SK-N-SH (cell line): ENCODE data around the gene CRELD2. TPM values are rescaled to one million over a fixed set of nuclear protein-coding genes. Genes with fewer than 3 reads are reported as not detected.

Source experiments
- CTCF ChIA-PET: fragments of 300-600, 350-600 bp; formaldehyde crosslinking; extraction: SDS; loops from one replicate; lab custom pipeline; 2021; lab: Yijun Ruan, JAX
- POLR2A ChIA-PET: fragments of 350-600 bp; sonication (Branson Sonifier 250); formaldehyde crosslinking; extraction: SDS; loops from one replicate; lab custom pipeline; 2020; ENCODE audit warnings: antibody characterized with exemption, inconsistent platforms; lab: Yijun Ruan, JAX
- DNase-seq: peaks from one replicate; pipeline ENCODE4 v3.0.0; 2012
- H2AFZ ChIP-seq: fragments of 200-600 bp; sonication (generic); 2 replicates; pipeline ENCODE4 v1.8.1; 2016; ENCODE audit warnings: antibody characterized with exemption, mild to moderate bottlenecking, low read depth
- H3F3A ChIP-seq: fragments of 200-600 bp; sonication (generic); replicated peaks from 2 replicates; pipeline ENCODE3; 2016; ENCODE audit warnings: antibody characterized with exemption, mild to moderate bottlenecking; ENCODE audit not compliant: insufficient read depth
- H3K27ac ChIP-seq, 2 experiments: fragments of 200-500 bp in 1 of 2; fragments of 200-600 bp in 1 of 2; sonication (Bioruptor generic) in 1 of 2; sonication (generic), shearing (Covaris generic) in 1 of 2; 2 replicates each; pipeline versions ENCODE4 v1.5.1 to v1.6.1; 2014 to 2016; ENCODE audit warnings: low read depth in 2 of 2, inconsistent platforms in 1 of 2, low read length in 1 of 2, mild to moderate bottlenecking in 1 of 2, mixed read lengths in 1 of 2
- H3K27me3 ChIP-seq: fragments of 200-600 bp; sonication (generic), shearing (Covaris generic); 2 replicates; pipeline ENCODE4 v1.6.1; 2016; ENCODE audit warnings: mixed run types; ENCODE audit not compliant: insufficient read depth
- H3K36me3 ChIP-seq, 2 experiments: fragments of 200-500 bp in 1 of 2; fragments of 200-600 bp in 1 of 2; sonication (Bioruptor generic) in 1 of 2; sonication (generic) in 1 of 2; replicated peaks in 1 of 2; 2 replicates each; pipeline versions ENCODE3 to v1.5.1; 2014 to 2016; ENCODE audit warnings: low read length in 1 of 2, mild to moderate bottlenecking in 1 of 2; ENCODE audit not compliant: insufficient read depth in 2 of 2, control insufficient read depth in 1 of 2
- H3K4me1 ChIP-seq, 2 experiments: fragments of 200-500 bp in 1 of 2; fragments of 200-600 bp in 1 of 2; sonication (Bioruptor generic) in 1 of 2; sonication (generic), shearing (Covaris generic) in 1 of 2; 2 replicates each; pipeline versions ENCODE4 v1.5.1 to v1.6.1; 2014 to 2016; ENCODE audit warnings: low read depth in 1 of 2, low read length in 1 of 2, mixed run types in 1 of 2; ENCODE audit not compliant: insufficient read depth in 2 of 2, control insufficient read depth in 1 of 2
- H3K4me2 ChIP-seq: fragments of 200-600 bp; sonication (generic), shearing (Covaris generic); 2 replicates; pipeline ENCODE4 v1.6.1; 2017; ENCODE audit warnings: mixed run types
- H3K4me3 ChIP-seq, 2 experiments: fragments of 200-500 bp in 1 of 2; fragments of 200-600 bp in 1 of 2; sonication (Bioruptor generic) in 1 of 2; sonication (generic), shearing (Covaris generic) in 1 of 2; 2 replicates each; pipeline versions ENCODE4 v1.5.1 to v1.8.1; 2014 to 2016; ENCODE audit warnings: low read depth in 2 of 2, inconsistent platforms in 1 of 2, low read length in 1 of 2, mild to moderate bottlenecking in 1 of 2, mixed read lengths in 1 of 2, moderate library complexity in 1 of 2
- H3K79me2 ChIP-seq: fragments of 200-600 bp; sonication (generic); 2 replicates; pipeline ENCODE4 v1.8.1; 2017; ENCODE audit warnings: mild to moderate bottlenecking; ENCODE audit not compliant: insufficient read depth
- H3K9ac ChIP-seq: fragments of 200-600 bp; sonication (generic); 2 replicates; pipeline ENCODE4 v1.6.1; 2017; ENCODE audit warnings: mixed run types
- H3K9me2 ChIP-seq: fragments of 200-600 bp; sonication (generic); 2 replicates; pipeline ENCODE4 v1.6.1; 2017; ENCODE audit warnings: mixed run types
- H3K9me3 ChIP-seq: fragments of 200-600 bp; sonication (generic); 2 replicates; pipeline ENCODE4 v1.6.1; 2017; ENCODE audit warnings: mixed run types, mild to moderate bottlenecking, moderate library complexity
- H4K20me1 ChIP-seq: fragments of 200-600 bp; sonication (generic); 2 replicates; pipeline ENCODE4 v1.6.1; 2017; ENCODE audit warnings: mild to moderate bottlenecking, mixed run types; ENCODE audit not compliant: insufficient read depth
- CHD2 ChIP-seq: fragments of 150-350 bp; IDR thresholded peaks from 2 replicates; pipeline ENCODE4 v1.6.1; 2018; ENCODE audit warnings: low read length; ENCODE audit not compliant: partially characterized antibody
- FOXJ3 ChIP-seq: sonication (generic); formaldehyde crosslinking; IDR thresholded peaks from 2 replicates; pipeline ENCODE4 v1.5.1; 2020; ENCODE audit warnings: mild to moderate bottlenecking, missing genetic modification reagents
- GABPA ChIP-seq: IDR thresholded peaks from 2 replicates; pipeline ENCODE4 v1.4.0; 2012; ENCODE audit warnings: low read depth, mild to moderate bottlenecking
- GATA2 ChIP-seq: sonication (generic); formaldehyde crosslinking; IDR thresholded peaks from 2 replicates; pipeline ENCODE4 v1.5.0; 2020; ENCODE audit warnings: mild to moderate bottlenecking, missing genetic modification reagents
- JUND ChIP-seq: IDR thresholded peaks from 2 replicates; pipeline ENCODE4 v1.4.0; 2012
- MEF2A ChIP-seq: IDR thresholded peaks from 2 replicates; pipeline ENCODE4 v1.4.0; 2012; ENCODE audit warnings: low read depth, borderline replicate concordance
- MXI1 ChIP-seq: IDR thresholded peaks from 2 replicates; pipeline ENCODE4 v1.6.1; 2012; ENCODE audit warnings: mild to moderate bottlenecking, low read depth, low read length, improper control_type of control experiment
- NFIC ChIP-seq: IDR thresholded peaks from 2 replicates; pipeline ENCODE4 v1.4.0; 2012; ENCODE audit warnings: borderline replicate concordance
- NRF1 ChIP-seq: IDR thresholded peaks from 2 replicates; pipeline ENCODE4 v1.6.1; 2012; ENCODE audit warnings: low read depth, mild to moderate bottlenecking, low read length
- PBX3 ChIP-seq: IDR thresholded peaks from 2 replicates; pipeline ENCODE4; 2012
- REST ChIP-seq: IDR thresholded peaks from 2 replicates; pipeline ENCODE4 v1.6.1; 2012; ENCODE audit warnings: mild to moderate bottlenecking, low read depth, low read length, moderate library complexity
- RXRA ChIP-seq: IDR thresholded peaks from 2 replicates; pipeline ENCODE4 v1.4.0; 2012; ENCODE audit warnings: low read depth, mild to moderate bottlenecking, borderline replicate concordance
- YY1 ChIP-seq: IDR thresholded peaks from 2 replicates; pipeline ENCODE4 v1.4.0; 2012; ENCODE audit warnings: low read depth, mild to moderate bottlenecking
- WGBS: methylation state at CpG from one replicate; pipeline ENCODE4 v1.1.6; 2017; ENCODE audit warnings: low lambda C conversion rate; 5-methylcytosine and 5-hydroxymethylcytosine counted together
- polyA plus RNA-seq, 3 experiments: library from polyadenylated mRNA; depleted of rRNA; stranded (reverse); fragments of >200 nt; gene quantifications; 2 replicates each; pipeline ENCODE4 v1.2.3, GENCODE V29; 2012
- TF ChIP-seq, protein P1 (sequence below): fragments of 150-350 bp; IDR thresholded peaks from 2 replicates; pipeline ENCODE4 v1.6.1; 2016; ENCODE audit warnings: mild to moderate bottlenecking, low read depth, low read length
- TF ChIP-seq, protein P2 (sequence below): fragments of 200-600 bp; sonication (generic); IDR thresholded peaks from 2 replicates; pipeline ENCODE4 v1.6.1; 2017; ENCODE audit warnings: antibody characterized with exemption, mild to moderate bottlenecking, moderate library complexity
- TF ChIP-seq, protein P3 (sequence below): fragments of 150-350 bp; IDR thresholded peaks from 2 replicates; pipeline ENCODE4 v1.6.1; 2017; ENCODE audit warnings: antibody characterized with exemption, low read length, low read depth, borderline replicate concordance

CRELD2 gene
- polyA plus RNA-seq, 1 of the 3 experiments (the other 2 are of a cell fraction), result 113 TPM

- no peak overlapping the region for H3K4me3 ChIP-seq
- no peak overlapping the region for H3K27ac ChIP-seq
- ChIA-PET POLR2A (no interaction called here), CTCF (no interaction called here)
- peaks cover 7% of the 10 kb centered on the region for H4K20me1 ChIP-seq
- no peak for DNase-seq
- WGBS, result 85% methylated on average over 14 of the region's 20 CpGs
- no peak overlapping the region for H3K9ac ChIP-seq
- H3K4me2 ChIP-seq, result no peak overlapping the region
- H3K9me3 ChIP-seq, result no peaks in the 10 kb centered on the region
- no peaks in the 10 kb centered on the region for H3F3A ChIP-seq
- H3K36me3 ChIP-seq, result no peaks in the 10 kb centered on the region
- no peaks in the 10 kb centered on the region for H3K9me2 ChIP-seq
- peaks cover 13 to 53% of the 10 kb centered on the region in 2 experiments; a peak in 3 of 4 replicates for H3K4me1 ChIP-seq
- H3K27me3 ChIP-seq, result no peaks in the 10 kb centered on the region
- H2AFZ ChIP-seq, result no peak overlapping the region
- TF ChIP-seq, protein P1, sequence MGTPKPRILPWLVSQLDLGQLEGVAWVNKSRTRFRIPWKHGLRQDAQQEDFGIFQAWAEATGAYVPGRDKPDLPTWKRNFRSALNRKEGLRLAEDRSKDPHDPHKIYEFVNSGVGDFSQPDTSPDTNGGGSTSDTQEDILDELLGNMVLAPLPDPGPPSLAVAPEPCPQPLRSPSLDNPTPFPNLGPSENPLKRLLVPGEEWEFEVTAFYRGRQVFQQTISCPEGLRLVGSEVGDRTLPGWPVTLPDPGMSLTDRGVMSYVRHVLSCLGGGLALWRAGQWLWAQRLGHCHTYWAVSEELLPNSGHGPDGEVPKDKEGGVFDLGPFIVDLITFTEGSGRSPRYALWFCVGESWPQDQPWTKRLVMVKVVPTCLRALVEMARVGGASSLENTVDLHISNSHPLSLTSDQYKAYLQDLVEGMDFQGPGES, result no peak
- TF ChIP-seq, protein P2, sequence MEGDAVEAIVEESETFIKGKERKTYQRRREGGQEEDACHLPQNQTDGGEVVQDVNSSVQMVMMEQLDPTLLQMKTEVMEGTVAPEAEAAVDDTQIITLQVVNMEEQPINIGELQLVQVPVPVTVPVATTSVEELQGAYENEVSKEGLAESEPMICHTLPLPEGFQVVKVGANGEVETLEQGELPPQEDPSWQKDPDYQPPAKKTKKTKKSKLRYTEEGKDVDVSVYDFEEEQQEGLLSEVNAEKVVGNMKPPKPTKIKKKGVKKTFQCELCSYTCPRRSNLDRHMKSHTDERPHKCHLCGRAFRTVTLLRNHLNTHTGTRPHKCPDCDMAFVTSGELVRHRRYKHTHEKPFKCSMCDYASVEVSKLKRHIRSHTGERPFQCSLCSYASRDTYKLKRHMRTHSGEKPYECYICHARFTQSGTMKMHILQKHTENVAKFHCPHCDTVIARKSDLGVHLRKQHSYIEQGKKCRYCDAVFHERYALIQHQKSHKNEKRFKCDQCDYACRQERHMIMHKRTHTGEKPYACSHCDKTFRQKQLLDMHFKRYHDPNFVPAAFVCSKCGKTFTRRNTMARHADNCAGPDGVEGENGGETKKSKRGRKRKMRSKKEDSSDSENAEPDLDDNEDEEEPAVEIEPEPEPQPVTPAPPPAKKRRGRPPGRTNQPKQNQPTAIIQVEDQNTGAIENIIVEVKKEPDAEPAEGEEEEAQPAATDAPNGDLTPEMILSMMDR, result no peak
- TF ChIP-seq MXI1 (no peak), GATA2 (no peak)
- H3K79me2 ChIP-seq, result peaks cover 10% of the 10 kb centered on the region; the same call in 1 of the 2 replicates
Measured at GRCh38 chr22:49956914-49957825, 38.7 kb downstream of the CRELD2 start.

DNA sequence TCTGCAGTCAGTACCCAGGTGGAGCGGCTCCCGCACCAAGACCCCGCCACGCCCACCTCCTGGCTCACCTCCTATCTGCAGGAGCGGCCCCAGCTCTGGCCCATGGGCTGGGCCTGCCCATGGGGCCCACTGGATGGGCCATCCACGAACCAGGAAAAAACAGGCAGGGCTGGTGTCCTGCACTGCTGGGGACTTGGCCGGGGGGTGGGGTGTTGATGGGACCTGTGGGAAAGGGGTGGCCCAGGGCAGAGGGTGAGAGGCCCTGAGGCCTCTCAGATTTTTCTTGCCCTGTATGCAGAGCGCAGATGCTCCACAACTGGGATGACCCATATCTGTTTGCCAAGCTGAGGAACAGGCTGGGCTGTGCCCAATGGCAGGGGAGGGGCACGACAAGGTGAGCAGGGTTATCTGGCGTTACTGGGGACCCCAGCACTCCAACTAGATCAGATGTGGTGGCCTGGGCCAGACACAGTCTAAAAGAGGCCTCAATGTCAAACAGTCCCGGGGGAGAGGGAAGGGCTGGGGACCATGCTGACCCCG is 39.5 kb downstream of the CRELD2 start:
- H3K9me3 ChIP-seq, result no peaks in the 10 kb centered on the region
- WGBS, result 70% methylated on average over 2 of the region's 12 CpGs
- CTCF ChIA-PET, result no interaction called here
- POLR2A ChIA-PET, result no interaction called here
- no peak overlapping the region for H3K27ac ChIP-seq
- H3K4me2 ChIP-seq, result no peak overlapping the region
- H4K20me1 ChIP-seq, result peaks cover 7% of the 10 kb centered on the region
- peaks cover 17% of the 10 kb centered on the region for H3K79me2 ChIP-seq
- peaks cover 11 to 58% of the 10 kb centered on the region in 2 experiments; a peak in 2 of 4 replicates for H3K4me1 ChIP-seq
- TF ChIP-seq RXRA (no peak), GATA2 (no peak), FOXJ3 (no peak), CHD2 (no peak), REST (no peak), NFIC (no peak), NRF1 (no peak), JUND (no peak), YY1 (no peak), GABPA (no peak), PBX3 (no peak), MXI1 (no peak), MEF2A (no peak)
- TF ChIP-seq, protein P3, sequence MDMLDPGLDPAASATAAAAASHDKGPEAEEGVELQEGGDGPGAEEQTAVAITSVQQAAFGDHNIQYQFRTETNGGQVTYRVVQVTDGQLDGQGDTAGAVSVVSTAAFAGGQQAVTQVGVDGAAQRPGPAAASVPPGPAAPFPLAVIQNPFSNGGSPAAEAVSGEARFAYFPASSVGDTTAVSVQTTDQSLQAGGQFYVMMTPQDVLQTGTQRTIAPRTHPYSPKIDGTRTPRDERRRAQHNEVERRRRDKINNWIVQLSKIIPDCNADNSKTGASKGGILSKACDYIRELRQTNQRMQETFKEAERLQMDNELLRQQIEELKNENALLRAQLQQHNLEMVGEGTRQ, result no peak
- no peak overlapping the region for H3K9ac ChIP-seq
- H3K9me2 ChIP-seq, result no peaks in the 10 kb centered on the region
- H3K36me3 ChIP-seq, result peaks cover 0 to 3% of the 10 kb centered on the region in 2 experiments
- no peaks in the 10 kb centered on the region for H3K27me3 ChIP-seq
- no peak overlapping the region for H2AFZ ChIP-seq
- H3K4me3 ChIP-seq, result no peak overlapping the region
- no peaks in the 10 kb centered on the region for H3F3A ChIP-seq
- no peak for DNase-seq
